ENCODE results near the gene TEX30.

Gene TEX30

DNA sequence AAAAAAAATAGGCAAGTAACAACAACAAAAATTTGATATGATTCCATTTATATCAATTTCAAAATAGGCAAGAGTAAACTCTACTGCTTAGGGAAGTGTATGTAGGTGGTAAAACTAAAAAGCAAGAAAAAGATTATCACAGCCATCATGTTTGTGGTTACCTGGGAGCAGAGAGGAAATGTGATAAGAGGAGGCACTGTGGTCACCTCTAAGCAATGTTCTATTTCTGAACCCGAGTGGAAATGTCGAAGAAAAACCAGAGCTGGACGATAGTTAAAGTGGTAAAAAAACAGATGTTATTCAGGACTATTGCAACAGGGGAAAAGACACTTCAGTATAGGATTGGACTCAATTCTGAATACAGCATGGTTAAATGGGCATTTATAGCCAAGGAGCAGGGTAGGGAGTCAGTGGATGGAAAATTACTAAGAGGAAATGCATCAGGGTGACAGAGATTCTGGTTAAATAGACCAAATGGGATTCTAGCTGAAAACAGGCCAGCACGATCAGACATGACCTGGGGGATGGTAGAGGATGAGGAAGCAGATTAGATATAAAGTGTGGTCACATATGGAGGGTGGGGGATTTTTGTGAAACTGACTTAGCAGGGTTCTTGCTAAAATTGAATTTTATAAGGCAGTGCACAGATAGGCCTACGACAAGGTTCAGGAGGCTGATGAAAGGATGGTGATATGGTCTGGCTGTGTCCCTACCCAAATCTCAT is 6.0 kb upstream of the TEX30 start:
- peak; percentile 88 for ATAC-seq
- peak; percentile 43 for DNase-seq

DNA sequence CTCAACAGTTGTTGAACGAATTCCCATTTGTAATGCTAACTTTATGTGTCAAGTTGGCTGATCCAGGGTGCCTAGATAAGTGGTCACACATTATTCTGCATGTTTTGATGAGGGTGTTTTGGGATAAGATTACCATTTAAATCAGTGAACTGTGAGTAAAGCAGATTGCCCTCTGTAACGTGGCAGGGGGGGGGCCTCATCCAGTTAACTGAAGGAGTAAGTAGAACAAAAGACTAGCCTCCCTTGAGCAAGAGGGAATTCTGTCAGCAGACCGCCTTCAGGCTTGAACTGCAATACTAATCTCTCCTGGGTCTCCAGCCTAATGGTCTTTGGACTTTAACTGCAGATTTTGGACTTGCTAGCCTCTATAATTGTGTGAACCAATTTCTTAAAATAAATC is 4.2 kb upstream of the TEX30 start:
- ATAC-seq: no peak
- DNase-seq: no peak

DNA sequence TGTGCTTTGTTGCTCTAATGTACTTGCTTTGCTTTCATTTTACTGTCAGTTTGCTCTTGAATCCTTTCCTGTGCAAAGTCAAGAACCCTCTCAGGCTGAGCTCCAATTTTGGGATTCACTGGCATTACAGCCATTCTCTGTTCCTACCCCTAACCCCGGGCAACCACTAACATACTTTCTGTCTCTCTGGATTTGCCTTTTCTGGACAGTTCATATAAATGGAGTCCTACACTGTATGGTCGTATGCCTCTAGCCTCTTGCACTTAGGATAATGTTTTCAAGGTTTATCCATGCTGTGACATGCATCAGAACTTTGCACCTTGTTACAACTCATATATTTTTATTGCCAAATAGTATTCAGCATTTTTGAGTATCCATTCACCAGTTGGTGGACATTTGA is 2.7 kb upstream of the TEX30 start:
- no peak for ATAC-seq
- DNase-seq: no peak

DNA sequence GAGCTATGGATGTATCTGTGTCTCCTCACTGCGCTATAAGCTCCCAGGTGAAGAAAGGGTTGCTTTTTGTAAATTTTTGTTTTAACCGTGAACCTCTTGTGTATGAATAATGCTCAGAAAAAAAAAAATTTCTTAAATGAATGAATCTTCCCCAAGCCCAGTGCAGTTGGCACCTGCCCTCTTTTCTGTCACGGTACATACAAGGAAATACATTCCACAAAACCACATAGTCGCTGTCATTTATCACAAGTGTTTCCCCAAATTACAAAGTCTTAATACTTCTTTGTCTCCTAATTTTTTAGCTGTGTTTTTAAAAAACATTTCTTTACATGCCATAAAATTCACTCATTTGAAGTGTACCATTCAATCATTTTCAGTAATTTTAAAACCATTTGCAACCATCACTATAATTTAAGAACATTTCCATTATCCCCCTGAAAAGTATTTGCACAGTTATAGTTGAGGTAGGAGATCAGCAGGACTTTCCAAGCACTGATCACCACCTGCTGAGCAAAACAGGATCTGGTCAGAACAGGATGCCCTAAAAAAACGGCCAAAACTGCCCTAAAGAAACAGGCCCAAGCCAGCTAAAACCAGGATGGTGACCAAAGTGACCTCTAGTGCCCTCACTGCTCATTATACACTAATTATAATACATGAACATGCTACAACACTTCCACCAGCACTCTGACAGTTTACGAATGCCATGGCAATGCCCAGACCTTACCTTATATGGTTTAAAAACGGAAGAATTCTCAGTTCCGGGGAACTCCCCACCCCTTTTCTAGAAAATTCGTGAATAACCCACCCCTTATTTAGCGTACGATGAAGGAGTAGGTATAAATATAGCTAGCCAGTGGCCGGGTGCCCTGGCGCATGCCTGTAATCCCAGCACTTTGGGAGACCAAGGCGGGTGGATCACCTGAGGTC is 1.3 kb upstream of the TEX30 start:
- ATAC-seq (no peak), DNase-seq (no peak)

DNA sequence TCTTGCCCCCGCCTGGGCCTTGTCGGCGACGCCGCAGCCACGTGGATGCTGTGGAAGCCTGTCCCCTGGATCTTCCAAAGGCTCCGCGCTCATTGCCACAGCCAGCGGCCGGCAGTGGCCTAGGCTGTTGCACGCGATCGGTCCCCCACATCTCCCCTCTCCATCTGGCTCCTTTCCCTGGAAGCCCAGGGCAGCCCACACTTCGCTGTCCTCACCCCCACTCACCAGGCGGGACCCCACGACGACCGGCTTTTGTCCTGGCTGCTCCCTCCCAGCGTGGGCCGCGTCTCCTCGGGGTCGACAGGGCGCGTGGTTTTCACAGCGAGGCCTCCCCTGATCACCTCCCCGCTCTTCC is 605 bp upstream of the TEX30 start:
- ATAC-seq: no peak
- peak; percentile 17 for DNase-seq

DNA sequence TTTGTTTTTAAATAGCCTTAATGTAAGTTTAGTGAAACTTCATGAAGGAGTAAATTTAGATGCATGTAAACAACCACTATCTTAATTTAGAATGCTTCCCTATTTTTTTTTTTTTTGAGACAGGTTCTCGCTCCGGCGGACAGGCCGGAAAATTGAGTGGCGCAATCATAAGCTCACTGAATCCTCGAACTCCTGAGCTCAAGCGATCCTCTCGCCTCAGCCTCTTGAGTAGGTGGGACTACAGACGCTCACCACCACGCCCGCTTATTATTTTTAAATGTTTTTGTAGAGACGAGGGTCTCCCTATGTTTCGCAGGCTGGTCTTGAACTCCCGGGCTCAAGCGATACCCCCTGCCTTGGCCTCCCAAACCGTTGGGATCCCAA is 1.6 kb downstream of the TEX30 start:
- no peak for DNase-seq
- ATAC-seq: no peak

DNA sequence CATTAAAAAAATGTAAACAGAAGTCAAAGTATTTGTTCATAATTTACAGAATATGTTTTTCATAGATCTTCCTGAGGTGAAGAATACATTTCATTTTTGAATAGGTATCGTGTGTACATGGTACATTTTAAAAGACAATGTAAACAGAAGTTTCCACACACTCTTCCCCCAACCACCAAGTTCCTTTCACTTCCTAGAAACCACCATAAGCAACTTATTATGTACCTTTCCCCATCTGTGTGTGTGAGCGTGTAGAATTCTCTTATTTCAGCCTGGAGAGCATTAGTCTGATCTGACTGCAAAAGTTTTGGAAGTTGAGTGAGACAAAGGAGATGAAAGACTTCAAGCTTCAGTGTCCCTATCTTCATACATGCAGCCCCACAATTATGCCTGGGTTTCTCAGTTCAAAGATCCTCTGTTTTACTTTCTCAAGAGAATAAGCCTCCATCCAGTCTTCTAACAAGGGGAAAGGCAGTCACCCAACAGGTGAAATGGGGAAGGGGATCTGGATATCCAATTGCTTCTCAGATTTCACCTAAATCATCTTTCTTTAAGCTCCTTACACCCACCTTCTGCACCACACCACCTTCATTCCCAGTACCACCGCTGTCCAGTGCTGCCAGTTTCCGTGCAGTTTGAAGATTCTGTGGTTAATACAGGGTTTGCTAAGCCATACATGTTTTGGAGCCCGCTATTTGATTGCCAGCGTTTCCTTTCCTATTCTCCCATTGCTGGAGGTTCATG is 2.1 kb downstream of the TEX30 start:
- DNase-seq (no peak), ATAC-seq (no peak)

DNA sequence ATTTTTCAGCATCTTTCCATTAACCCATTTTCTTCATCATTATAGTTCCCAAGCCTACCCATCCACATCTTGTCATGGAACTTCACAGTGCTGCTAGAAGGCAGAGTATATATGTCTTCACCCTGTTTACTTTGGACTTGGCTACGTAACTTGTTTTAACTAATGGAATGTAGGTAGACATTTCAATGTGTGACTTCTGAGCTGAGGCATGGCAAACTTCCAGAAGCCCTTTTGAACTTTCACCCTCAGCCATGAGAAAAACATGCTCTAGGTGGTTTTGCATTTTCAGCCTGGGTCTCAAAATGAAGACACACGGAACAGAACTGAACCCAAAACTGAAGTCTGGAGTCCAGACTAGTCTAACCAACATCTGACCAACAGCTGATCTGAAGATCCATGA is 3.2 kb downstream of the TEX30 start:
- ATAC-seq: no peak
- no peak for DNase-seq

DNA sequence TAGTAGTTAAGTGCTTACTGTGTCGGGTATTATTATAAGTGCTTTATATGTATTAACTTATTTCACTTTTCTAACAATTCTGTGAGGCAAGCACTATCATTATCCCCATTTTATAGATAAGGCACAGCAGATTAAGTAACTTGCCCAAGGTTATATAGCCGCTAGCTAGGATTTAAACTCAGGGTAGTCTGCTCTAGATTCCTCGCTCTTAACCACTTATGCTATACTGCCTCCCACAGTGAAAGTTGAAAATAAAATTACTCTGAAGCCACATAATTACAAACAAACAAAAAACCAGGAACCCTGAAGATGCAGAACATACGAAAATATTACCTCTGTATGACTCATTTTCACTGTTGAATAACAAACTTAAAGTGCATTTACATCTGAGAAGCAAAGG is 3.9 kb downstream of the TEX30 start:
- no peak for ATAC-seq
- DNase-seq: no peak

DNA sequence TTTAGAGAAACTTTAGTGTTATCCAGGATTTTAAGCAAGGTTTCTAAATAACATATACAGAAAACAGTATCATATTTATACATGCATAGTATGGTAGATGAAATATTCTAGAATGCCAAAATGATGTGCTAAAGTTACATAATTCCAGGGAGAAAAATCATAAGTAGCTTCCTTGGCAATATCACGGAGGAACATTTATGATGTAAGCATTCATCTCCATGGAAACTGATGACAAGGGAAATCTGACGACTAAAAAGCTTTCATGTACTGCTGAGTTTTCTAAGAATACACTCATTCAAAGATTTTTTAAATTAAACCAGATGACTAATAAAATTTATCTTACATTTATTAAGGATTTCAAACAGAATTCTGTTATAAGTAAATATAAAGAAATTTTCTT is 4.7 kb downstream of the TEX30 start:
- ATAC-seq (no peak), DNase-seq (no peak)

DNA sequence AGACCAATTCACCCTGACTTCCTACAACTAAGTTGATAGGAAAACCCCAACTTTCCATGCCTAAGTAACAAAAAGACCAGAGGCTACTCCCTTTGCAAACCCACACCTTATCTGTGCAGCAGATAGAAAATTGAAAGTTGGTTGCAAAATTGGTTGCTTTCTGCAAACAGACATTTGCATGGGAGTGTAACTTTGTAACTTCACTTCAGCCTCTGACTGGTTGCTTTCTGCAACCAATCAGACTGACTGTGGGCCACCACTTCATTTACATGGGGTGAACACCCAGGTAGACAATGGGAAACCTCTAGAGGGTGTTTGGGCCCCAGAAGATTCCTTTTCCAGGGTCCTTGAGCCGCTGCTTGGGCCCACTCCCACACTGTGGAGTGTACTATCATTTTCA is 9.8 kb downstream of the TEX30 start:
- no peak for DNase-seq
- no peak for ATAC-seq

DNA sequence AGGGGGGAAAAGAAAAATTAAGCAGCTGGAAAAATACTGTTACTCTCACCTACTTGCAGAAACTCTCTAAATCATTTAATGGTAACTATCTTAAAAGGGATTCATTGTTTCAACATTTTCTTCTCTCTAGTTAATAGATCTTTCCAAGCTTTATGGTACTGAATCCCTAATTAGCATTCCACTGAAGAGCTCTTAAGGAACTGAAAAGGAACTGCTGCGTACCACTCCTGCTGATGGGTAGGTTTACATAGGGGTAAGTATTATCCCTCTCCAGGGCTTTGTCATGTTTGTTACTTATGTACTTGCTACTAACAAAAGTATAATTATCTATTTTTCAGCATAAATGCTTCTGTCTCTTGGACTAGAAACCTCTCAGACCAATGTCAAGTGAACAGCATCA is 12.5 kb downstream of the TEX30 start:
- ATAC-seq (no peak), DNase-seq (no peak)

DNA sequence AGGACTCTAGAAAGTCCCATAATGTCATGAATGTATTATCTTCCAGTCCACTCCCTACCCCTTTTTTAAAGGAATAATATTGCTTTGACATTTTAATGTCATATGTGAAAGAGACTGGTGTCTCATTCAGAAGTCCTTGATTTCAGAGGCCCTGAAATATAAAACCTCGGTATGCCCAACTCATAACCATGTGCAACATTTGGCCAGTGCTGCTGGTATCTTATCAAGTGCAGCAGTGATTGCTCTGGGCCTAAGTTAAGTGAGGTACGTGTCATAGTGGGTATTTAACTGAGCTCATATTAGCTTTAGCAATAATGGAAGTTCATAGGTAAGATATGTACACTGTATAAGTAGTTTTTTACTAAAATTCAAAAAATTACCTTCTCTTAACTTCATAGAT is 14.7 kb downstream of the TEX30 start:
- DNase-seq (no peak), ATAC-seq (no peak)

DNA sequence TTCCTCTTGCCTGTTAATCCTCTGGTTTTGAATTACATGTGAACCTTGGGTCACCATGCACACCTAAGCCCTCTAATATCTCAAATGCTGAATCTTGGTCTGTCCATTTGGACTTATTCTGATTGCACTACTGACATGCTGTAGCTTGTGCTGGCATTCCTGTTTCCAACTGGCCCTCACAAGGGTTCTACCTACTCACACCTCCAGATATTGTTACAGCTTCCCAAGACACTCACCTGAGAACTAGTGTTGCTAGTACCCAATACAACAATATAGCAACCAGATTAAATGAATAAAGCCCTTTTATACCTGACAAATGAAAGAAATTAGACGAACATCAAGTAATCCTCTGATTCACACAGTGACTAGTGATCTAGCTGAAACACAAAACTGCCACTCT is 16.6 kb downstream of the TEX30 start:
- ATAC-seq: no peak
- DNase-seq: no peak

DNA sequence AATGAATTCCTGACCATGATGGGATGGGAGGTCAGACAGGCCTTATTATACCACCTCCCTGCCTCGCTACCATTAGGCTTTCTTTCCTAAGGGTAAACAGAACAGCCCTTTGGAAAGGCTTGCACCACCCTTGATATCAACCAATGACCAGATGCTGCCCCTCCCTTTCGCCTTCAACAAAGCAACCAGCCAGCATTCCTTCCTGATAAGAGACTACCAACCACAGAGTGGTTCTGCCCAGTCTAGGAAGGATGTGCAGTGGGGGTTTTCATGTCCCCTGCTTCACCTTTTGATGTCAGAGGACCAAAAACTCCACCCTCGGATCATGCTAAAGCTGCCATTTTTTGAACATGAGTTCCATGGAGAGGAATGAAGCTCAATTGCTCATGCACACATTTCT is 21.7 kb downstream of the TEX30 start:
- no peak for DNase-seq

DNA sequence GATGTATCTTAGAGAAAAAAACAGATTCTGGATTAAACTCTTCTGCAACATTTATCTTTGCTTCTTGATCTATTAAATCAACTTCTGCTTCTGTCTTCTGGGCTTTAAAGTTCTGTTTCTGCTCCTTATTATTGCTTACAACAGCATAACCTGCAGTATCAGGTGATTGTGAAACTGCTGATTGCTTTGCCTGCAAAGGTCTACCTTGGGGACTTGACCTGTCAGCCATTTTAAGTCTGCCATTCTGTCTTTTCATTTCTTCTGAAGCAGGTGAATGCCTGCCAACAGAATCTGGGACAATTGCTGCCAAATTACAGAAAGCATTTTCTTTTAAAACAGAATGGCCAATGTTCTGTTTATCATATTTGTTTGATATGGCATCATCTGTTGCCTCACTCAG is 31.1 kb downstream of the TEX30 start:
- ATAC-seq (no peak), DNase-seq (no peak)

More for the DNA sequence above, 21.7 kb downstream of the TEX30 start:
- ATAC-seq: no peak

DNA sequence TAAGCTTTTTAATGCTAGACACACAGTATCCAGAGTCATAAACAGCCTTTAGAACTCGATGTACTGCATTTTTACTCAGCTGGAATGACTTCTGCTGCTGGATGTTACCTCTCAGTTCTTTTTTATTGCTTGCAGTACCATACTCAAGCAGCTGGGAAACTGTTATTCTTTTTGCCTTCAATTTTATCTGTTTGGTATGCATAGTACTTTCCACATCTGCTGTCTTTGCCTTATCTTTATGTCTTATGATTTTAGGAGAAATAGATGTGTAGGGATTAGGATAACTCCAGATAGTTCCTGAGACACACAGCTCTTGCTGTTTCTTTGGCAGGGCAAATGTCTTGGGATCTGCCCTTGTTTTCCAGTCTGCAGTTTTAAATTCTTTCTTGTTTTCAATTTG is 31.5 kb downstream of the TEX30 start:
- ATAC-seq (no peak), DNase-seq (no peak)

DNA sequence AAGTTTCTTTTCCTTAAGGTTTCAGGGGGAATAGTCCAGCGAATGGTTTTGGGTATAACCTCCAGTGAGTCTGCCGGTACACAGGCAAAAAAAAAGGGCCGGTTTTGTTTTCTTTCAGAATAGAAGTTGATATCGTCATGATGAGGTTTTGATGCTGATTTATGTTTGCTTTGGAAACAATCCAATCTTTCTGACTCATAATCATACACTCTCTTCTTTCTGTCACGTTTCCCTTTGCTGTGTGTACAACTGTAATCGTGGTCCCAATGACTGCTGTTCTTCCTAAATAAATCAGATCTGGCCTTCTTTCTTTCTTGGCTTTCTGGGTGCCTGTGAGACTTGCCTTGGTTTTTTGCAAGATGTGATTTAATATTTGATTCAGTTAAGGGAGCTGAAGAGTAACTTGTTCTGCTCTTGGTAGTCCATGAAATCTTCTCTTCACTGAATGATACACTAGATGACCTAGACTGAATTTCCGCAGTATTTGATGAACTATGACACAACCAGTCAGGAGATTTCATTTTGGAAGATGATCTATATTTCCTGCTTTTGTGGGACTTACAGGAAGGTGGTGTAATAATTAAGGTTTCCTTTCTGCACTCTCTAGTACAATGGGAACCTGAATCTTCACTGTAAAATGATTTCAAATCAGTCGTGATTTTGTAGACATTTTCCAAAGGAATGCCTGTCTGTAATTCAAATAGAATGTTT is 43.9 kb downstream of the TEX30 start:
- DNase-seq: no peak
- ATAC-seq: no peak

DNA sequence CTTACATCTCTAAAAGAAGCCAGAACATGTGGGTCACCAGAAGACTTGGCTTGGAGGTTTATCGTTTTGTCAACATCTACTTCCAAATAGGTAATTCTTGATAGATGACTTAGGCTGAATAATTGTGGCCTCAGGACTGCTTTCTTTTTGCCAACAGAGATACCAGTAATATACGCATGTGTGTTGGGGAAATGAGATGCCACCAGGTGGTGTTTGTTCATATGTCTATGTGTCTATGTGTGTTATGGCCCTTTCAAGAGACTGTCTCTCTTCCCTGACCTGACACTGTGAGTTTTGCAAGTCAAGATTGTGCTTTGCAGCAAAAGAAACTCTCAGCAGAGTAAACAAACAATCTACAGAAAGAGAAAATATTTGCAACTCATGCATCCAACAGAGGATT is 47.2 kb downstream of the TEX30 start:
- no peak for DNase-seq
- ATAC-seq: no peak

DNA sequence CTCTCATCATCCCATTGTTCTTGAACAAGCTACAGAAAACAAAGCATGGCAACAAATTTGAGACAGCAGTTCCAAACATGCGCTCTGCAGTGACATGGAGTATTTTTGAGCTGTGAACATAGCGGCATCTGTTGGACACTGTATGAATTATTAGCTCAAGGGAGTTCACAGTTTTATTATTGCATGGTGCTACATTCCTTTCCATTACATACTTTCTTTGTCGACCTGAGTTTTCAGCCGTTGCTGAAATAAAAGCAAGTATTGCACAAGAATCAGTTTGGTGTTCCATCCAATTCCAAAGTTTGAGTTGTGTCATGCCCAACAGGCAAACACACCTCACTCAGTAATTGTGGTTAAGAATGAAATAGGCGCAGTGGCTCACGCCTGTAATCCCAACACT is 48.7 kb downstream of the TEX30 start:
- ATAC-seq (peak; percentile 46), DNase-seq (no peak)

DNA sequence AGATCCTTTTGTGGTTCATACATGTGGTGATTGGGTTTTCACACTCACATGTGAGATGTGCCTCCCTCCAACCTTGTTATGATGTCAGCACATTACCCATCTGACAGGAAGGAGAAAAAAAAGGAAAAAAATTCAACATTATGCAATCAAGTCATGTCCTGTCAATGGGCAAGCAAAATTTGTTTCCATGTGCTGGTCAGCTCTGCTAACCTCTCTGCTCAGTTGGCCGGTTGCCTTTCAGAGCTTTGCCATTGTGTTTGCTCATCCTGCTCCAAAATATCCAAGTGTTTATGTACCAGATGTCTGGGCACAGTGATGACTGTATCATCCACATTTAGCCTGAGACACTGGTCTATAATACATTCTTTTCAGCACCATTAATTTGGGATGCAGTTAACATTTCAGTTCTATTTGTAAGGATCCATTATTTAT is 51.8 kb downstream of the TEX30 start:
- ATAC-seq (no peak), DNase-seq (no peak)

DNA sequence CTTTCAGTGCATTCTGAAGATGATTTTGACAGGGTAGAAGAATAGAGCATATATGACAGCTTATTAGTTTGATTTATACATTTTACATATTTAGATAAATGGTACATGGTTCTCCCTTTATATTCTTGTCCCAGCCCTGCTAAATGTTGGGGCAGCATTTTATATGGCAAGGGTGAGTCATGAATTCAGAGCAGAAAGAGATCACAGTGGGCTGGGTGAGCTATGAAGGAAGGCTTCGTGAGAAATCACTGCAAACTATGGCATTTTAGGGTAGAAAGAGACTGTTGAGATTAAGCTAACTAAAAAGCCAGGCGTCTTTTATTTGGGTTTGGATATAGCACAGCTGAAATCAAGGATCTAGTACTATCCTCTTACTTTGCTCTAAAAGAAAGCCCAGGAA is 54.8 kb downstream of the TEX30 start:
- ATAC-seq: no peak
- no peak for DNase-seq
